Renal pelvis (tissue), 4 donors: ENCODE measurements around the gene SPC24. TPM values are rescaled to one million over a fixed set of nuclear protein-coding genes. Genes with fewer than 3 reads are reported as not detected.
A peak's percentile ranks its signal among the peaks of the same experiment; 100 is the strongest.
"Not testable (repeated sequence)": the region's sequence is repeated elsewhere in the genome, so short reads cannot be mapped to it uniquely, and the experiment has no call there.

Experiments
- DNase-seq: peaks from one replicate; pipeline ENCODE4 v3.0.0-alpha.2; 2013
- polyA plus RNA-seq, 3 donors: library from polyadenylated mRNA; unstranded; fragments of 120-200 nt; gene quantifications; one replicate each; pipeline ENCODE4 v1.2.1, GENCODE V29; 2013; ENCODE audit not compliant: insufficient read length in 3 of 3

Gene SPC24
- polyA plus RNA-seq, 3 donors: 15.4 to 20.5 (median 19.9) TPM

DNA sequence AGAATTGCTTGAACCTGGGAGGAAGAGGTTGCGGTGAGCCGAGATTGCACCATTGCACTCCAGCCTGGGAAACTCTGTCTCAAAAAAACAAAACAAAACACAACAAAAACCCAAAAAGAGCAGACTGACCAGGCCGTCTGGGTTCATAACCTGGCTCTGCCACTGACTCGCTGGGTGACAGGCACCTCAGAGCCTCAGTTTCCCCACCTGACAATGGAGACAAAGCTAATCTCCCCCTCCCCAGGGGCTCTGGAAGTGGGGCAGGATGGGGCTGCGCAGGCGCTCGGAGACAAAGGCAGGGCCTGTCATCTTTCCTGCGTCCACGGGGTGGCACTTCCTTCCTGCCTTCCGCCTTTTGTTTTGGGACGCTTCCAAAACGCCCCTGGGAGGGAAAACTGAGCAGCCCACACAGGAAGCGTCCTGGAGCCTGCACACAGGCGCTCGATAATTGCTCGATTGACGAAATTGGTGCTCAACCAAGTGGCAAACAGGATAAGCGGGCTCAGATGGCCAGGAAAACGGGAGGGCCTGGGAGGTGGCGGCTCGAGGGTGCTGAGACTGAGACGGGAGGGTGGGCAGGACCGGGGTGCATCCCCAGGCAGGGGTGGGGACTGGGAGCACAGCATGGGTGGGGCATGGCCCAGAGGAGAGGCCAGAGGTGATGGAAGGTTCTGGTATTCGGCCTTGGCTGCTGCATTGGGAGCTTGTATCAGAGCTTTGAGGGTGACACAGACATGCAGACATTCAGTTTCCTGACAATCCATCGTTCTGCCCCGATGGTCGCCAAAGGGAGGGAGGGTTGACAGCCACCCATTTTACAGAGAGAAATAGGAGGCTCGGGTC is 17.8 kb downstream of the SPC24 start:
- peak; percentile 88 for DNase-seq

- no peak for DNase-seq
Observed at GRCh38 chr19:11136400-11137101, 19.0 kb downstream of the SPC24 start.

- DNase-seq: no peak
Observed at GRCh38 chr19:11131471-11131870, 24.1 kb downstream of the SPC24 start.

GRCh38 chr19:11130824-11131455 is 24.6 kb downstream of the SPC24 start:
- peak; percentile 58 for DNase-seq

GRCh38 chr19:11127905-11128304 is 27.7 kb downstream of the SPC24 start:
- no peak for DNase-seq

DNA sequence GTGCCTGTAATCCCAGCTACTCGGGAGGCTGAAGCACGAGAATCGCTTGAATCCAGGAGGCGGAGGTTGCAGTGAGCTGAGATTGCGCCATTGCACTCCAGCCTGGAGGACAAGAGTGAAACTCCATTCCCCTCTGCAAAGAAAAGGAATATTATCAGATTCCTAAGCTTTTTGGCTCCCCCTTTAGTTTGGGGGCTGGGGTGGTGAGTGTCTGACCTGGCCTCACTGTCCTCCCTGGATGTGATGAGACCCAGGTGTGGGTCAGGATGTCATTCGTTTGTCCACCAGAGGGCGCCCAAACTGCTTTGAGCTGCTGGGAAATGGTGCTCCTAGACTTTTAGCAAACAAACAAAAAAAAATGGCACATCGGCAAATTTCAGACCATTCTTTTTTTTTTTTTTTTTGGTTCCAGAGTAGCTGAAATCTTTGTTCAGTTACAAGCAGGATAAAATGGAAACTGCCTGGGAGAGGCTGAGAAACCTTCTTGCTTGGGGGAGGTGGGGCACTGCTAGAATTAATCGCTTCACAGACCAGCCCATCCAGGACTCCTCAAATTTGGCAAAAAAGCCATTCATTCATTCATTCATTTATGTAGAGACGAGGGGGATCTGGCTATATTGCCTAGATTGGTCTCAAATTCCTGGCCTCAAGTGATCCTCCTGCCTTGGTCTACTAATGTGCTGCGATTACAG is 29.4 kb downstream of the SPC24 start:
- DNase-seq: peak; percentile 79

DNA sequence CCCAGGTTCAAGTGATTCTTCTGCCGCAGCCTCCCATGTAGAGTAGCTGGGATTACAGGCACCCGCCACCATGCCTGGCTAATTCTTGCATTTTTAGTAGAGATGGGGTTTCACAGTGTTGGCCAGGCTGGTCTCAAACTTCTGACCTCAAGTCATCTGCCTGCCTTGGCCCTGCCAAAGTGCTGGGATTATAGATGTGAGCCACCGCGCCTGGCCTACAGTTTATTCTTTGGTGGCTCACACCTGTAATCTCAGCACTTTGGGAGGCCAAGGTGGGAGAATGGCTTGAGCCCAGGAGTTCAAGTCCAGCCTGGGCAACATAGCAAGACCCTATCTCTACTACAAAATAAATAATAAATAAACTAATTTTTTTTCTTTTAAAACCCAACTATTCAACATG is 31.4 kb downstream of the SPC24 start:
- not testable (repeated sequence) for DNase-seq

GRCh38 chr19:11123114-11123513 is 32.5 kb downstream of the SPC24 start:
- no peak for DNase-seq

DNA sequence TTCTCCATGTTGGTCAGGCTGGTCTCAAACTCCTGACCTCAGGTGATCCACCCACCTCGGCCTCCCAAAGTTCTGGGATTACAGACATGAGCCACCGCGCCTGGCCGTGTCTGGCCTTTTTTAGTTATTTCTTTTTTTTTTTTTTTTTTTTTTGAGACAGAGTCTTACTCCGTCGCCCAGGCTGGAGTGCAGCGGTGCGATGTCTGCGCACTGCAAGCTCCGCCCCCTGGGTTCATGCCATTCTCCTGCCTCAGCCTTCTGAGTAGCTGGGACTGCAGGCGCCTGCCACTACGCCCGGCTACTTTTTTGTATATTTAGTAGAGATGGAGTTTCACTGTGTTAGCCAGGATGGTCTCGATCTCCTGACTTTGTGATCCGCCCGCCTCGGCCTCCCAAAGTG is 33.6 kb downstream of the SPC24 start:
- not testable (repeated sequence) for DNase-seq

DNA sequence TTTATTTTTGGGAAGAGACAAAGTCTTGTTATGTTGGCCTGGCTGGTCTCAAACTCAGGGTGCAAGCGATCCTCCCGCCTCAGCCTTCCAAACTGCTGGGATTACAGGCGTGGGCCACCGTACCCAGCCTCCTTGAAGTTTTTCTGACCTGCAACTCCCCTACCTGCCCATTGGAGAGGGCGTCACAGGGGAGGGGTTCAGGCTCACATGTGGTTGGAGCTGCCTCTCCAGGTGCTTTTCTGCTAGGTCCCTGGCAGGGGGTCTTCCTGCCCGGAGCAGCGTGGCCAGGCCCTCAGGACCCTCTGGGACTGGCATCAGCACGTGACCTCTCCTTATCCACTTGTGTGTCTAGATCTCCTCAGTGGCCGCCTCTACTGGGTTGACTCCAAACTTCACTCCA is 39.1 kb downstream of the SPC24 start:
- no peak for DNase-seq

DNA sequence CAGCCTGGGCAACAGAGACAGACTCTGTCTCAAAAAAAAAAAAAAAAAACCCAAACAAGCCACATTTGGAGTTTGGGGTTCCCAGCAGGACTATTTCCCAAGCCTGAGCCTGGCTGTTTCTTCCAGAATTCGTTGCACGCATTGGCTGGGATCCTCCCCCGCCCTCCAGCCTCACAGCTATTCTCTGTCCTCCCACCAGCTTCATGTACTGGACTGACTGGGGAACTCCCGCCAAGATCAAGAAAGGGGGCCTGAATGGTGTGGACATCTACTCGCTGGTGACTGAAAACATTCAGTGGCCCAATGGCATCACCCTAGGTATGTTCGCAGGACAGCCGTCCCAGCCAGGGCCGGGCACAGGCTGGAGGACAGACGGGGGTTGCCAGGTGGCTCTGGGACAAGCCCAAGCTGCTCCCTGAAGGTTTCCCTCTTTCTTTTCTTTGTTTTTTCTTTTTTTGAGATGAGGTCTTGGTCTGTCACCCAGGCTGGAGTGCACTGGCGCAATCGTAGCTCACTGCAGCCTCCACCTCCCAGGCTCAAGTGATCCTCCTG is 39.6 kb downstream of the SPC24 start:
- no peak for DNase-seq

DNA sequence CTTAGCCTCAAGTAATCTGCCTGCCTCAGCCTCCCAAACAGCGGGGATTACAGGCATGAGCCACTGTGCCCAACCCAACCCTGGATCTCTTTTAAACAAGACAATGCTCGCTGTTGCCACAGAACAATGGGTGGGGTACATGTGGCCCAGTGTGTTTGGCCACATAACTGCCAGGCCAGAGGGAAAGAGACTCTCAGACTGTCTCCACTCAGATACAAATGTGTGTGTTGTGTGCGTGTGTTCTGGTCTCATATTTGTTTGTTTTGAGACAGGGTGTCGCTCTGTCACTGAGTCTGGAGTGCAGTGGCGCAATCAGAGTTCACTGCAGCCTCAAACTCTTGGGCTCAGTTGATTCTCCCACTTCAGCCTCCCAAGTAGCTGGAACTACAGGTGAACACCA is 40.5 kb downstream of the SPC24 start:
- no peak for DNase-seq

GRCh38 chr19:11113140-11113708 is 42.4 kb downstream of the SPC24 start:
- DNase-seq: no peak

DNA sequence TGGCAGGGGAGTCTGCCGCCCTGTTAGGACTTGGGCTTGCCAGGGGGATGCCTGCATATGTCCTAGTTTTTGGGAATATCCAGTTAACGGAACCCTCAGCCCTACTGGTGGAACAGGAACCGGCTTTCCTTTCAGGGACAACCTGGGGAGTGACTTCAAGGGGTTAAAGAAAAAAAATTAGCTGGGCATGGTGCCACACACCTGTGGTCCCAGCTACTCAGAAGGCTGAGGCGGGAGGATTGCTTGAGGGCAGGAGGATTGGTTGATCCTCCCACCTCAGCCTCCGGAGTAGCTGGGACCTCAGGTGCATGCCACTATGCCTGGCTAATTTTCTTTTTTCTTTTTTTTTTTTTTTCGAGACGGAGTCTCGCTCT is 43.8 kb downstream of the SPC24 start:
- no peak for DNase-seq

DNA sequence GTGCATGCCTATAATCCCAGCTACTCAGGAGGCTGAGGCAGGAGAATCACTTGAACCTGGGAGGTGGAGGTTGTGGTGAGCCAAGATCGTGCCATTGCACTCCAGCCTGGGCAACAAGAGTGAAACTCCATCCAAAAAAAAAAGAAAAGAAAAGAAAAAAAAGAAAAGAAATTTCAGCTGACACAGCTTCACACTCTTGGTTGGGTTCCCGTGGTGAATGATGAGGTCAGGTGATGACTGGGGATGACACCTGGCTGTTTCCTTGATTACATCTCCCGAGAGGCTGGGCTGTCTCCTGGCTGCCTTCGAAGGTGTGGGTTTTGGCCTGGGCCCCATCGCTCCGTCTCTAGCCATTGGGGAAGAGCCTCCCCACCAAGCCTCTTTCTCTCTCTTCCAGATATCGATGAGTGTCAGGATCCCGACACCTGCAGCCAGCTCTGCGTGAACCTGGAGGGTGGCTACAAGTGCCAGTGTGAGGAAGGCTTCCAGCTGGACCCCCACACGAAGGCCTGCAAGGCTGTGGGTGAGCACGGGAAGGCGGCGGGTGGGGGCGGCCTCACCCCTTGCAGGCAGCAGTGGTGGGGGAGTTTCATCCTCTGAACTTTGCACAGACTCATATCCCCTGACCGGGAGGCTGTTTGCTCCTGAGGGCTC is 44.3 kb downstream of the SPC24 start:
- DNase-seq: no peak

DNA sequence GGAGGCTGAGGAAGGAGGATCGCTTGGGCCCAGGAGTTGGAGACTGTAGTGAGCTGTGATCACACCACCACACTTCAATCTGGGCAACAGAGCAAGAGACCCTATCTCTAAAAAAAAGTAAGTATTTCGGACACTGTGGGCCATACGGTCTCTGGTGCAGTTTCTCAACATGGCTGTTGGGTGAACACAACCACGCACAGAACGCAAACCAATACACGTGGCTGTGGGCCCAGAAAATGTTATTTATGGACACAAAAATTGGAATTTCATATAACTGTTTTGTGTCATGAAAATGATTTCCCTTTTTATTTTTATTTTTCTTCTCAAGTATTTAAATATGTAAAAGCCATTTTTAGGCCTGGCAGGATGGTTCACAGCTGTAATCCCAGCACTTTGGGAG is 46.8 kb downstream of the SPC24 start:
- DNase-seq: no peak

GRCh38 chr19:11106477-11106876 is 49.1 kb downstream of the SPC24 start:
- DNase-seq: peak; percentile 17

DNA sequence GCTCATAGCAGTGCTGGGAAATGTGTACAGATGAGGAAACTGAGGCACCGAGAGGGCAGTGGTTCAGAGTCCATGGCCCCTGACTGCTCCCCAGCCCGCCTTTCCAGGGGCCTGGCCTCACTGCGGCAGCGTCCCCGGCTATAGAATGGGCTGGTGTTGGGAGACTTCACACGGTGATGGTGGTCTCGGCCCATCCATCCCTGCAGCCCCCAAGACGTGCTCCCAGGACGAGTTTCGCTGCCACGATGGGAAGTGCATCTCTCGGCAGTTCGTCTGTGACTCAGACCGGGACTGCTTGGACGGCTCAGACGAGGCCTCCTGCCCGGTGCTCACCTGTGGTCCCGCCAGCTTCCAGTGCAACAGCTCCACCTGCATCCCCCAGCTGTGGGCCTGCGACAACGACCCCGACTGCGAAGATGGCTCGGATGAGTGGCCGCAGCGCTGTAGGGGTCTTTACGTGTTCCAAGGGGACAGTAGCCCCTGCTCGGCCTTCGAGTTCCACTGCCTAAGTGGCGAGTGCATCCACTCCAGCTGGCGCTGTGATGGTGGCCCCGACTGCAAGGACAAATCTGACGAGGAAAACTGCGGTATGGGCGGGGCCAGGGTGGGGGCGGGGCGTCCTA is 50.5 kb downstream of the SPC24 start:
- no peak for DNase-seq

GRCh38 chr19:11103667-11104066 is 51.9 kb downstream of the SPC24 start:
- not testable (repeated sequence) for DNase-seq

DNA sequence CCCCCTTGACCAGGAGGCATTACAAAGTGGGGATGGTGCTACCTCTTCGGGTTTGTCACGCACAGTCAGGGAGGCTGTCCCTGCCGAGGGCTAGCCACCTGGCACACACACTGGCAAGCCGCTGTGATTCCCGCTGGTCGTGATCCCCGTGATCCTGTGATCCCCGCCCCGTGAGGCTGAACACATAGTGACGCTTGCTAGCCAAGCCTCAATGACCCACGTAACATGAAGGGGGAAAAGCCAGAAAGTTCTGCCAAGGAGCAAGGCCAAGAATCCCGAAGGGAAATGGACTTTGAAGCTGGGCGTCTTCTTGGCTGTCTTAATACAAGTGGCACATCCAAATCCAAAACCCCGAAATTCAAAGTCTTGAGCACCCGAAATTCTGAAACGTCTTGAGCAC is 52.6 kb downstream of the SPC24 start:
- DNase-seq: no peak

GRCh38 chr19:11101057-11101456 is 54.5 kb downstream of the SPC24 start:
- no peak for DNase-seq
